Stomach (tissue), 9 donors: ENCODE data around the gene HK1. TPM values are rescaled to one million over a fixed set of nuclear protein-coding genes. Genes with fewer than 3 reads are reported as not detected.

Experiments used
- DNase-seq, 2 donors: peaks; one replicate each; pipeline versions ENCODE4 v3.0.0 to v3.0.0-alpha.2; 2013 to 2019
- H3K27ac ChIP-seq, 5 donors: fragments of 200-600 bp in 4 of 5; sonication (generic) in 4 of 5; one replicate each; pipeline ENCODE4 v1.5.1; 2013 to 2019; ENCODE audit warnings: mild to moderate bottlenecking in 1 of 5, moderate library complexity in 1 of 5
- H3K27me3 ChIP-seq, 3 donors: fragments of 200-600 bp; sonication (generic); one replicate each; pipeline ENCODE4 v1.5.1; 2017 to 2019; ENCODE audit warnings: mixed run types in 1 of 3
- H3K36me3 ChIP-seq, 4 donors: fragments of 200-600 bp; sonication (generic); 1 replicate in 3 of 4; 2 replicates in 1 of 4; pipeline ENCODE4 v1.5.1; 2016 to 2019
- H3K4me1 ChIP-seq, 4 donors: fragments of 200-600 bp; sonication (generic); one replicate each; pipeline ENCODE4 v1.5.1; 2016 to 2019
- H3K4me3 ChIP-seq, 4 donors: fragments of 200-600 bp; sonication (generic) in 3 of 4; one replicate each; pipeline ENCODE4 v1.5.1; 2016 to 2019; ENCODE audit warnings: mild to moderate bottlenecking in 1 of 4
- H3K9me3 ChIP-seq, 4 donors: fragments of 200-600 bp; sonication (generic); one replicate each; pipeline ENCODE4 v1.5.1; 2016 to 2019
- EP300 ChIP-seq: sonication (generic); formaldehyde crosslinking; IDR thresholded peaks from one replicate; pipeline ENCODE4 v1.6.1; 2017; ENCODE audit warnings: antibody characterized with exemption
- POLR2A ChIP-seq, 4 donors: fragments of 450-650 bp; IDR thresholded peaks; one replicate each; pipeline ENCODE4 v1.6.1; 2016; ENCODE audit warnings: antibody characterized with exemption in 4 of 4, control low read depth in 2 of 4, mild to moderate bottlenecking in 1 of 4, moderate library complexity in 1 of 4
- POLR2AphosphoS5 ChIP-seq, 3 donors: sonication (generic); formaldehyde crosslinking; IDR thresholded peaks; one replicate each; pipeline ENCODE4 v1.6.1; 2016; ENCODE audit warnings: antibody characterized with exemption in 3 of 3
- WGBS, 5 donors: extraction: QIAGEN DNeasy Blood & Tissue Kit in 3 of 5; methylation state at CpG; one replicate each; pipeline versions ENCODE4 v1.1.5 to v1.1.7; 2013 to 2018; 5-methylcytosine and 5-hydroxymethylcytosine counted together
- intact Hi-C: fragments of 100-400 bp; cut with DNase I; formaldehyde crosslinking; loops from one replicate; pipeline ENCODE4 v1.15.1; 2023; ENCODE audit warnings: low total_unique reads
- polyA plus RNA-seq, 3 donors: library from polyadenylated mRNA; stranded (reverse); fragments of 200-250 nt; gene quantifications; one replicate each; pipeline ENCODE4 v1.2.3, GENCODE V29; 2013
- total RNA-seq, 5 donors: library from RNA; depleted of rRNA; stranded (reverse); fragments of >200 nt; gene quantifications; one replicate each; pipeline versions ENCODE4 v1.1.0 to v1.2.3, GENCODE V29; 2014 to 2016
- TF ChIP-seq, protein P1 (sequence below), 7 experiments: fragments of 450-650 bp in 4 of 7; fragments of 200-600 bp in 3 of 7; sonication (generic) in 3 of 7; IDR thresholded peaks; one replicate each; pipeline ENCODE4 v1.5.1; 2016 to 2019; ENCODE audit warnings: antibody characterized with exemption in 7 of 7, control low read depth in 2 of 7, mild to moderate bottlenecking in 1 of 7
- donor health status: healthy with polysubstance abuse.
- donor health status: Bipolar disorder and iron deficiency.
- donor health status: healthy.

Gene HK1
- total and polyA plus RNA-seq, 8 donors: 32.7 to 60.9 (median 50.8) TPM

- no peak overlapping the region for H3K4me3 ChIP-seq
- no peaks in the 10 kb centered on the region for H3K9me3 ChIP-seq
- peak in 1 of 2 donors; percentile 29 for DNase-seq
- intact Hi-C loops: no loop called here
- no peaks in the 10 kb centered on the region for H3K27me3 ChIP-seq
- H3K36me3 ChIP-seq: no peaks in the 10 kb centered on the region
- 87 to 96% (median 94%) methylated on average over 3 of the region's 3 CpGs for WGBS, 5 donors
- peaks cover 29 to 66% (median 50%) of the 10 kb centered on the region in 4 donors for H3K4me1 ChIP-seq
- H3K27ac ChIP-seq: peak overlapping the region; percentile 26 to 95 (median 94)
- TF ChIP-seq POLR2AphosphoS5 (IDR thresholded peaks at IDR 0.05) (no peak), POLR2A (IDR thresholded peaks at IDR 0.05) (no peak), EP300 (no peak)
- TF ChIP-seq, protein P1, sequence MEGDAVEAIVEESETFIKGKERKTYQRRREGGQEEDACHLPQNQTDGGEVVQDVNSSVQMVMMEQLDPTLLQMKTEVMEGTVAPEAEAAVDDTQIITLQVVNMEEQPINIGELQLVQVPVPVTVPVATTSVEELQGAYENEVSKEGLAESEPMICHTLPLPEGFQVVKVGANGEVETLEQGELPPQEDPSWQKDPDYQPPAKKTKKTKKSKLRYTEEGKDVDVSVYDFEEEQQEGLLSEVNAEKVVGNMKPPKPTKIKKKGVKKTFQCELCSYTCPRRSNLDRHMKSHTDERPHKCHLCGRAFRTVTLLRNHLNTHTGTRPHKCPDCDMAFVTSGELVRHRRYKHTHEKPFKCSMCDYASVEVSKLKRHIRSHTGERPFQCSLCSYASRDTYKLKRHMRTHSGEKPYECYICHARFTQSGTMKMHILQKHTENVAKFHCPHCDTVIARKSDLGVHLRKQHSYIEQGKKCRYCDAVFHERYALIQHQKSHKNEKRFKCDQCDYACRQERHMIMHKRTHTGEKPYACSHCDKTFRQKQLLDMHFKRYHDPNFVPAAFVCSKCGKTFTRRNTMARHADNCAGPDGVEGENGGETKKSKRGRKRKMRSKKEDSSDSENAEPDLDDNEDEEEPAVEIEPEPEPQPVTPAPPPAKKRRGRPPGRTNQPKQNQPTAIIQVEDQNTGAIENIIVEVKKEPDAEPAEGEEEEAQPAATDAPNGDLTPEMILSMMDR (IDR thresholded peaks at IDR 0.05): no peak
These were observed 38.9 kb downstream of the HK1 start for GRCh38 chr10:69317175-69317604.

GRCh38 chr10:69317626-69318105, 39.4 kb downstream of the HK1 start:
- intact Hi-C loops: no loop called here
- DNase-seq: peak in 1 of 2 donors; percentile 74
- H3K9me3 ChIP-seq: no peaks in the 10 kb centered on the region
- WGBS, 5 donors: 26 to 65% (median 35%) methylated on average over 8 of the region's 8 CpGs
- no peaks in the 10 kb centered on the region for H3K36me3 ChIP-seq
- H3K27ac ChIP-seq: peak overlapping the region; percentile 87 to 96 (median 95)
- peaks cover 29 to 70% (median 53%) of the 10 kb centered on the region in 4 donors for H3K4me1 ChIP-seq
- no peaks in the 10 kb centered on the region for H3K27me3 ChIP-seq
- no peak for TF ChIP-seq POLR2A (IDR thresholded peaks at IDR 0.05)
- TF ChIP-seq, protein P1 (IDR thresholded peaks at IDR 0.05): no peak
- TF ChIP-seq POLR2AphosphoS5 (IDR thresholded peaks at IDR 0.05): no peak
- TF ChIP-seq EP300: no peak
- peak overlapping the region; percentile 72 to 95 (median 80) for H3K4me3 ChIP-seq

GRCh38 chr10:69318106-69318866, 40.0 kb downstream of the HK1 start:
- no peaks in the 10 kb centered on the region for H3K9me3 ChIP-seq
- DNase-seq: peak; percentile 93 to 97
- intact Hi-C loops: no loop called here
- H3K27ac ChIP-seq: peak overlapping the region; percentile 87 to 96 (median 95)
- WGBS, 5 donors: 0 to 7% (median 1%) methylated on average over 26 to 79 of the region's 90 CpGs
- peak; percentile 4 to 89 (median 84) for TF ChIP-seq POLR2AphosphoS5 (IDR thresholded peaks at IDR 0.05)
- TF ChIP-seq POLR2A (IDR thresholded peaks at IDR 0.05): peak in 1 of 4 donors; percentile 46
- TF ChIP-seq, protein P1 (IDR thresholded peaks at IDR 0.05): no peak
- no peak for TF ChIP-seq EP300
- peak overlapping the region; percentile 72 to 95 (median 80) for H3K4me3 ChIP-seq
- H3K4me1 ChIP-seq: peaks cover 29 to 70% (median 55%) of the 10 kb centered on the region in 4 donors
- no peaks in the 10 kb centered on the region for H3K36me3 ChIP-seq
- no peaks in the 10 kb centered on the region for H3K27me3 ChIP-seq

DNA sequence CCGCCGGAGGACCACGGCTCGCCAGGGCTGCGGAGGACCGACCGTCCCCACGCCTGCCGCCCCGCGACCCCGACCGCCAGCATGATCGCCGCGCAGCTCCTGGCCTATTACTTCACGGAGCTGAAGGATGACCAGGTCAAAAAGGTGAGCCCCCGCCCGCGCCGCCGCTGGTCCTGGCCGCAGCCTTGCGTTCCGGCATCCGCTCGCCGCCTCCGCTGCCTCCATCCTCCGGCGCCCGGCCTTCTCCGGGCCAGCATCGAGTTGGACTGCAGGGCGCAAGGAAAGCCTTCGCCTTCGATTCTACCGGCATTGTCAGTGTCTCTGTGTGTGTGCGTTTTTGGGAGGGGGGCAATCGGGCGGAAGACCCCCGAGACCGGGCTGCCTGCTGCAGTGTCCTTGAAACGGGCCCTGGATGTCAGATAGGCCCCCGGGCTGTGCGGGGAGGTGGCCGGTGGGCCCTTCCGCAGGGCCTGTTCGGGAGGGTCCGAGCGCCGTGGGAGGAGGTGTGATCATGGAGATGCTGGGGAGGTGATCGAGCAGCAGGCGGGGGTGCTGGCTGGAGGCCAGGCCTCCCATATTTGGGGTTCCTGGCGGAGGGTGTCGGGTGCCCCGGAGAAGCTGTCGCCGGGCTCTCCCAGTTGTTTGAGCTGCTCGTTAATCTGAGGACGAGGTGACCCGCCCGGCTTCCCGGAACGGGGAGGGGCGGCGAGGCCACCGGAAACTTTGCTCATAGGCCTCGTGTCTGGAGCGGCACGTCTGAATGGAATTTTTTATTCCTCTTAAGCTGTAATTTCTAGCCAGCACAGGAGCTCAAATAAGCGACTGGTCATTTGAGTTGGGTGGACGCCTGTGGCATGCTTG, 40.8 kb downstream of the HK1 start:
- no peaks in the 10 kb centered on the region for H3K36me3 ChIP-seq
- no peaks in the 10 kb centered on the region for H3K9me3 ChIP-seq
- 0 to 1% (median 1%) methylated on average over 35 to 73 of the region's 73 CpGs for WGBS, 5 donors
- H3K4me3 ChIP-seq: peak overlapping the region; percentile 72 to 95 (median 80)
- TF ChIP-seq, protein P1 (IDR thresholded peaks at IDR 0.05): no peak
- TF ChIP-seq POLR2A (IDR thresholded peaks at IDR 0.05): peak in 1 of 4 donors; percentile 37
- TF ChIP-seq POLR2AphosphoS5 (IDR thresholded peaks at IDR 0.05): peak; percentile 29 to 92 (median 68)
- TF ChIP-seq EP300: no peak
- peaks cover 29 to 73% (median 59%) of the 10 kb centered on the region in 4 donors for H3K4me1 ChIP-seq
- peak; percentile 84 to 87 for DNase-seq
- intact Hi-C loops: no loop called here
- H3K27ac ChIP-seq: peak overlapping the region; percentile 87 to 96 (median 95)
- no peaks in the 10 kb centered on the region for H3K27me3 ChIP-seq
